Measurements from ENCODE around the gene KCNQ1. TPM values are rescaled to one million over a fixed set of nuclear protein-coding genes. Genes with fewer than 3 reads are reported as not detected.

The KCNQ1 gene
- total and polyA plus RNA-seq, 2 of the 13 experiments (the other 11 are each of a cell fraction or from before 2014, with no cell fraction given), result 0.02 to 0.08 TPM

DNA sequence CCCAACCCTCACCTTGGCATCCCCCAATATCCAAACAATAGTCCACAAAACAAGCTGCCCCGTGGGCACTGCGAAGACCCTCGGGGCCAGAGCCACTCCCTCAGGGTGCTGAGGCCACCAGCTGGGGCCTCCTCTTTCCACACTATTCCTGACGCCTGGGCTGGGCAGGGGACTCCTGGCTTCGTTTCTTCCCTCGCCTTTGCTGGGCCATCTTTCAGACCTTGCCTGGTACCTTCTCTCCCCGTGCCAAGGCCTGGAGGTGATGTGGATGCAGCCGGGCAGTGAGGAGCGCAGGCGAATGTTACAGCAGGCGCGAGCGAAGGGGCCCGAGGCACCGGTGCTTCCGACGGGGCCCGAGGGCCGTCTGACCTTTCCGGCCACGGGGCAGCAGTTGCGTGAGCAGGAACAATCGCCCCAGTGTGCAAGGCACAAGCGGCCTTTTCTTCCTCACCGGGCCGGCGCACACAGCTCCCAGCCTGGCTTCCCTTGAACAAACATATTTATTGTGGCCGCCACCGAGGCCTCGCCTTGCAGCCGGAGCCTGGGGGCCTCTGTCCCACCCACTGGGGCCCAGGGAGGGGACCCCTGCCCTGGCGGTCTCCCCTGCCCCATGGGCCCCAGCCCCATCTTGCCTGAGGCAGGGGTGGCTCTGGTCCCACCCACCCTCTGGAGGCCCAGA lies 287.6 kb downstream of the KCNQ1 start:
- H3K27ac ChIP-seq (ENCODE audit: extremely low read length, insufficient read depth, low read length), result peak overlapping the region; percentile 99
- TF ChIP-seq ZZZ3 (CRISPR knock-in tag; IDR thresholded peaks at IDR 0.05; ENCODE audit: borderline replicate concordance) (no peak), ERF (CRISPR knock-in tag; IDR thresholded peaks at IDR 0.05) (peak; percentile 81), ZNF782 (CRISPR knock-in tag; IDR thresholded peaks at IDR 0.05; ENCODE audit: borderline replicate concordance) (no peak), HIVEP1 (CRISPR knock-in tag; IDR thresholded peaks at IDR 0.05) (peak; percentile 70), RNF2 (conservative IDR thresholded peaks at IDR 0.05; ENCODE audit: low read depth) (0 out of 2 replicates have a peak, but pooled peaks have one; percentile 32), ZNF3 (CRISPR knock-in tag; IDR thresholded peaks at IDR 0.05) (no peak; the same call in 1 of the 2 replicates), ZNF780A (CRISPR knock-in tag; IDR thresholded peaks at IDR 0.05) (peak; percentile 33; the same call in 1 of the 2 replicates)
- TF ChIP-seq, protein P1, sequence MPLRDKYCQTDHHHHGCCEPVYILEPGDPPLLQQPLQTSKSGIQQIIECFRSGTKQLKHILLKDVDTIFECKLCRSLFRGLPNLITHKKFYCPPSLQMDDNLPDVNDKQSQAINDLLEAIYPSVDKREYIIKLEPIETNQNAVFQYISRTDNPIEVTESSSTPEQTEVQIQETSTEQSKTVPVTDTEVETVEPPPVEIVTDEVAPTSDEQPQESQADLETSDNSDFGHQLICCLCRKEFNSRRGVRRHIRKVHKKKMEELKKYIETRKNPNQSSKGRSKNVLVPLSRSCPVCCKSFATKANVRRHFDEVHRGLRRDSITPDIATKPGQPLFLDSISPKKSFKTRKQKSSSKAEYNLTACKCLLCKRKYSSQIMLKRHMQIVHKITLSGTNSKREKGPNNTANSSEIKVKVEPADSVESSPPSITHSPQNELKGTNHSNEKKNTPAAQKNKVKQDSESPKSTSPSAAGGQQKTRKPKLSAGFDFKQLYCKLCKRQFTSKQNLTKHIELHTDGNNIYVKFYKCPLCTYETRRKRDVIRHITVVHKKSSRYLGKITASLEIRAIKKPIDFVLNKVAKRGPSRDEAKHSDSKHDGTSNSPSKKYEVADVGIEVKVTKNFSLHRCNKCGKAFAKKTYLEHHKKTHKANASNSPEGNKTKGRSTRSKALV (CRISPR knock-in tag; IDR thresholded peaks at IDR 0.05), result peak; percentile 94
- TF ChIP-seq, protein P2, sequence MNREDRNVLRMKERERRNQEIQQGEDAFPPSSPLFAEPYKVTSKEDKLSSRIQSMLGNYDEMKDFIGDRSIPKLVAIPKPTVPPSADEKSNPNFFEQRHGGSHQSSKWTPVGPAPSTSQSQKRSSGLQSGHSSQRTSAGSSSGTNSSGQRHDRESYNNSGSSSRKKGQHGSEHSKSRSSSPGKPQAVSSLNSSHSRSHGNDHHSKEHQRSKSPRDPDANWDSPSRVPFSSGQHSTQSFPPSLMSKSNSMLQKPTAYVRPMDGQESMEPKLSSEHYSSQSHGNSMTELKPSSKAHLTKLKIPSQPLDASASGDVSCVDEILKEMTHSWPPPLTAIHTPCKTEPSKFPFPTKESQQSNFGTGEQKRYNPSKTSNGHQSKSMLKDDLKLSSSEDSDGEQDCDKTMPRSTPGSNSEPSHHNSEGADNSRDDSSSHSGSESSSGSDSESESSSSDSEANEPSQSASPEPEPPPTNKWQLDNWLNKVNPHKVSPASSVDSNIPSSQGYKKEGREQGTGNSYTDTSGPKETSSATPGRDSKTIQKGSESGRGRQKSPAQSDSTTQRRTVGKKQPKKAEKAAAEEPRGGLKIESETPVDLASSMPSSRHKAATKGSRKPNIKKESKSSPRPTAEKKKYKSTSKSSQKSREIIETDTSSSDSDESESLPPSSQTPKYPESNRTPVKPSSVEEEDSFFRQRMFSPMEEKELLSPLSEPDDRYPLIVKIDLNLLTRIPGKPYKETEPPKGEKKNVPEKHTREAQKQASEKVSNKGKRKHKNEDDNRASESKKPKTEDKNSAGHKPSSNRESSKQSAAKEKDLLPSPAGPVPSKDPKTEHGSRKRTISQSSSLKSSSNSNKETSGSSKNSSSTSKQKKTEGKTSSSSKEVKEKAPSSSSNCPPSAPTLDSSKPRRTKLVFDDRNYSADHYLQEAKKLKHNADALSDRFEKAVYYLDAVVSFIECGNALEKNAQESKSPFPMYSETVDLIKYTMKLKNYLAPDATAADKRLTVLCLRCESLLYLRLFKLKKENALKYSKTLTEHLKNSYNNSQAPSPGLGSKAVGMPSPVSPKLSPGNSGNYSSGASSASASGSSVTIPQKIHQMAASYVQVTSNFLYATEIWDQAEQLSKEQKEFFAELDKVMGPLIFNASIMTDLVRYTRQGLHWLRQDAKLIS (CRISPR knock-in tag; IDR thresholded peaks at IDR 0.05), result peak; percentile 94
- TF ChIP-seq, protein P3, sequence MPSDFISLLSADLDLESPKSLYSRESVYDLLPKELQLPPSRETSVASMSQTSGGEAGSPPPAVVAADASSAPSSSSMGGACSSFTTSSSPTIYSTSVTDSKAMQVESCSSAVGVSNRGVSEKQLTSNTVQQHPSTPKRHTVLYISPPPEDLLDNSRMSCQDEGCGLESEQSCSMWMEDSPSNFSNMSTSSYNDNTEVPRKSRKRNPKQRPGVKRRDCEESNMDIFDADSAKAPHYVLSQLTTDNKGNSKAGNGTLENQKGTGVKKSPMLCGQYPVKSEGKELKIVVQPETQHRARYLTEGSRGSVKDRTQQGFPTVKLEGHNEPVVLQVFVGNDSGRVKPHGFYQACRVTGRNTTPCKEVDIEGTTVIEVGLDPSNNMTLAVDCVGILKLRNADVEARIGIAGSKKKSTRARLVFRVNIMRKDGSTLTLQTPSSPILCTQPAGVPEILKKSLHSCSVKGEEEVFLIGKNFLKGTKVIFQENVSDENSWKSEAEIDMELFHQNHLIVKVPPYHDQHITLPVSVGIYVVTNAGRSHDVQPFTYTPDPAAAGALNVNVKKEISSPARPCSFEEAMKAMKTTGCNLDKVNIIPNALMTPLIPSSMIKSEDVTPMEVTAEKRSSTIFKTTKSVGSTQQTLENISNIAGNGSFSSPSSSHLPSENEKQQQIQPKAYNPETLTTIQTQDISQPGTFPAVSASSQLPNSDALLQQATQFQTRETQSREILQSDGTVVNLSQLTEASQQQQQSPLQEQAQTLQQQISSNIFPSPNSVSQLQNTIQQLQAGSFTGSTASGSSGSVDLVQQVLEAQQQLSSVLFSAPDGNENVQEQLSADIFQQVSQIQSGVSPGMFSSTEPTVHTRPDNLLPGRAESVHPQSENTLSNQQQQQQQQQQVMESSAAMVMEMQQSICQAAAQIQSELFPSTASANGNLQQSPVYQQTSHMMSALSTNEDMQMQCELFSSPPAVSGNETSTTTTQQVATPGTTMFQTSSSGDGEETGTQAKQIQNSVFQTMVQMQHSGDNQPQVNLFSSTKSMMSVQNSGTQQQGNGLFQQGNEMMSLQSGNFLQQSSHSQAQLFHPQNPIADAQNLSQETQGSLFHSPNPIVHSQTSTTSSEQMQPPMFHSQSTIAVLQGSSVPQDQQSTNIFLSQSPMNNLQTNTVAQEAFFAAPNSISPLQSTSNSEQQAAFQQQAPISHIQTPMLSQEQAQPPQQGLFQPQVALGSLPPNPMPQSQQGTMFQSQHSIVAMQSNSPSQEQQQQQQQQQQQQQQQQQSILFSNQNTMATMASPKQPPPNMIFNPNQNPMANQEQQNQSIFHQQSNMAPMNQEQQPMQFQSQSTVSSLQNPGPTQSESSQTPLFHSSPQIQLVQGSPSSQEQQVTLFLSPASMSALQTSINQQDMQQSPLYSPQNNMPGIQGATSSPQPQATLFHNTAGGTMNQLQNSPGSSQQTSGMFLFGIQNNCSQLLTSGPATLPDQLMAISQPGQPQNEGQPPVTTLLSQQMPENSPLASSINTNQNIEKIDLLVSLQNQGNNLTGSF (CRISPR knock-in tag; IDR thresholded peaks at IDR 0.05), result 0 out of 2 replicates have a peak, but pooled peaks have one; percentile 26

More for the DNA sequence above, 287.6 kb downstream of the KCNQ1 start:
- FAIRE-seq (peak; percentile 53), DNase-seq (ENCODE audit: low spot score) (peak; percentile 89), ATAC-seq (peak; percentile 52)
- H4K20me1 ChIP-seq (ENCODE audit: insufficient read depth, low read length), result no peaks in the 10 kb centered on the region
- intact Hi-C loops (cut with micrococcal nuclease; ENCODE audit: unreplicated experiment), result loop anchor here (5.0 kb wide), 1 partner anchor 45 kb away; no protein-coding TSS in a partner anchor
- ChIA-PET POLR2A (interaction anchor here (0.7 to 10.7 kb wide), 14 partner anchors 10 to 744 kb away, joined by 3 to 201 read pairs (median 16); partner anchors contain the start of gene KCNQ1OT1), CTCF (ENCODE audit: low intra/inter-chr PET ratio, low total read pairs) (no interaction called here)
- 1% methylated on average over 11 of the region's 32 CpGs for WGBS (ENCODE audit: low lambda C conversion rate)
- H3K9me3 ChIP-seq (ENCODE audit: low read length), result no peaks in the 10 kb centered on the region
- peaks cover 74% of the 10 kb centered on the region for H3K4me1 ChIP-seq (ENCODE audit: insufficient read depth, low read length)
- peak overlapping the region; percentile 96 for H3K4me2 ChIP-seq (ENCODE audit: low read depth, low read length)
- no peaks in the 10 kb centered on the region for H3K27me3 ChIP-seq (ENCODE audit: control insufficient read depth in 1 of 2, insufficient read depth in 2 of 2, low read length in 2 of 2)
- peak overlapping the region; percentile 96 for H3K9ac ChIP-seq (ENCODE audit: insufficient read depth, low read depth, low read length)
- no peak overlapping the region for H2AFZ ChIP-seq (ENCODE audit: low read length)
- in situ Hi-C loops (cut with HindIII; ENCODE audit: extremely low pct_ligation_motif_present, low pct_unique_long_range_greater_than_20kb), result loop anchor here (5.0 to 25.0 kb wide), 2 partner anchors 35 to 520 kb away; partner anchors contain the start of gene KCNQ1OT1
- peaks cover 40% of the 10 kb centered on the region for H3K79me2 ChIP-seq (ENCODE audit: insufficient read depth, low read length)
- no TSS peak for BruUV-seq (replicated peaks)
- no peaks in the 10 kb centered on the region for H3K36me3 ChIP-seq (replicated peaks in 1 of 2; ENCODE audit: control insufficient read depth in 1 of 2, insufficient read depth in 2 of 2, low read length in 2 of 2)
- peak overlapping the region; percentile 61 to 82 (median 77) for H3K4me3 ChIP-seq (replicated peaks in 1 of 3; ENCODE audit: insufficient read depth in 1 of 3, low read depth in 2 of 3, low read length in 3 of 3)

Measured in HepG2 (cell line).